Fibroblast of villous mesenchyme (primary cell): ENCODE results near the gene FRMD4A. TPM values are rescaled to one million over a fixed set of nuclear protein-coding genes. Genes with fewer than 3 reads are reported as not detected.

Experiments
- DNase-seq: peaks from one replicate; pipeline ENCODE4 v3.0.0-alpha.2; 2010; ENCODE audit warnings: low read depth
- H3K4me3 ChIP-seq: 2 replicates; pipeline ENCODE4 v1.5.1; 2011; ENCODE audit warnings: low read depth, mild to moderate bottlenecking, low read length
- total RNA-seq: library from RNA; depleted of rRNA; stranded (reverse); fragments of >200 nt; gene quantifications from 2 replicates; pipeline ENCODE4 v1.2.3, GENCODE V29; 2012
- TF ChIP-seq, protein P1 (sequence below): IDR thresholded peaks from 2 replicates; pipeline ENCODE4 v1.5.1; 2012; ENCODE audit warnings: low read depth, mild to moderate bottlenecking, low read length; ENCODE audit not compliant: insufficient read depth

Gene FRMD4A
- total RNA-seq, 1 donor: 40.2 TPM

DNA sequence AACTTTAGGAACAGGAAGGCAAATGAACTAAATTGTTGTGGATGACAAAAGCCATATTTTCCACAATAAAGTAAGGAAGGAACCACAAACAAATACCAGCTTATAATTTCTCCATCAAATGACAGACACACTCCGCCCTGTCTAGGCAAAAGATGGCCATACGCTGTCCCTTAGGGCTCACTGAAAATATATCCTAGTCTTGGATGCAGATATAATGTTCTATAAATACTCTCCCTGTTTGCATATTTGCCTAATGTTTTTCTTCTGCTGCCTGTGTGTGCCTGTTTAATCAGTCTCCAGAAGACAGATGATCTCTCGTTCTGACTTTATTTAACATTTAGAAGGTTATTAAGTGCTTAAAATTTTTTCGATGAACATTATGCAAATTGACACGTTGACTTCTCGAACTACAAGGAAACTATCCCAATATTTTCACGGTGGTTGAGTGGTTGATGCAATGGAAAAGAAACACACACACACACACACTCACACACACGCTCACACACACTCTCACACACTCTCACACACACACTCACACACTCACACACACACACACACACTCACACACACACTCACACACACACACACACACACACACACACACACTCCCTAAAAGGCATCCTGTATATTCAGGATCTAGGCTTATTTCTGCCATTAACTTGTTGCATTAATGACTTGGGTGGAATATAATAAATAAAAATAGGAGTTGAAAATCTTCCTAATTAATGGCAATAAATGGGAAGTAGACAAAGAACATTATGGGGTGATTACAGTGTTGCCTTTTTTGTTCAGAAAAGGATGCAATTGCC, 446.9 kb downstream of the FRMD4A start:
- peak; percentile 24 for DNase-seq
- H3K4me3 ChIP-seq: no peak overlapping the region
- TF ChIP-seq, protein P1, sequence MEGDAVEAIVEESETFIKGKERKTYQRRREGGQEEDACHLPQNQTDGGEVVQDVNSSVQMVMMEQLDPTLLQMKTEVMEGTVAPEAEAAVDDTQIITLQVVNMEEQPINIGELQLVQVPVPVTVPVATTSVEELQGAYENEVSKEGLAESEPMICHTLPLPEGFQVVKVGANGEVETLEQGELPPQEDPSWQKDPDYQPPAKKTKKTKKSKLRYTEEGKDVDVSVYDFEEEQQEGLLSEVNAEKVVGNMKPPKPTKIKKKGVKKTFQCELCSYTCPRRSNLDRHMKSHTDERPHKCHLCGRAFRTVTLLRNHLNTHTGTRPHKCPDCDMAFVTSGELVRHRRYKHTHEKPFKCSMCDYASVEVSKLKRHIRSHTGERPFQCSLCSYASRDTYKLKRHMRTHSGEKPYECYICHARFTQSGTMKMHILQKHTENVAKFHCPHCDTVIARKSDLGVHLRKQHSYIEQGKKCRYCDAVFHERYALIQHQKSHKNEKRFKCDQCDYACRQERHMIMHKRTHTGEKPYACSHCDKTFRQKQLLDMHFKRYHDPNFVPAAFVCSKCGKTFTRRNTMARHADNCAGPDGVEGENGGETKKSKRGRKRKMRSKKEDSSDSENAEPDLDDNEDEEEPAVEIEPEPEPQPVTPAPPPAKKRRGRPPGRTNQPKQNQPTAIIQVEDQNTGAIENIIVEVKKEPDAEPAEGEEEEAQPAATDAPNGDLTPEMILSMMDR: no peak

DNA sequence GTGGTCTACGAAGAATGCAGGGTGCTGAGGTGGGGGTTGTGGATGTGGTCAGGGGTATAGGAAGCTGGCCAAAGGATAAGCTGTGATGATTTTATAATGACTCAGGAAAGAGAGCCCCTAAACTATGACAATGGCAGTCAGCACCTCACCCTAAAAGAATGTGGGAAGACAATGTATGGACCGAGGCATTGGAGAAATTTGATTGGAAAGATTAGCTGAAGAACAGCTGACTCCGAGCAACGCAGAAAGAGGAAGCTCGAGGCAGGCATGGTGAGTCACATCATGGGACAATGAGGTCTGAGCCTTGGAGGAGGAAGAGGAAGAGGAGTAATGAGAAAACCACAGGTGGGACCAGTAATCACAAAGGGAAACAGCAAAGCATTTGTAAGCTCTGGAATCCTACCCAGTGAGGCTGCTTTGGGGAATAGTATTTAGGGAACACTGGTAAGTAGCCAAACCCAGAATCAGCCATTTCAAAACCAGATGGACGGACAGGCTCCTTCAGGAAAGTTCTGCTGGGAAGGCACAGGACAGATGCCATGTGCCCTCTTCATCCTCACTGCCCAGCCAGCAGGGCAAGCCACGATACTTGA, 448.5 kb downstream of the FRMD4A start:
- TF ChIP-seq, protein P1: no peak
- DNase-seq: peak; percentile 81
- H3K4me3 ChIP-seq: no peak overlapping the region

DNA sequence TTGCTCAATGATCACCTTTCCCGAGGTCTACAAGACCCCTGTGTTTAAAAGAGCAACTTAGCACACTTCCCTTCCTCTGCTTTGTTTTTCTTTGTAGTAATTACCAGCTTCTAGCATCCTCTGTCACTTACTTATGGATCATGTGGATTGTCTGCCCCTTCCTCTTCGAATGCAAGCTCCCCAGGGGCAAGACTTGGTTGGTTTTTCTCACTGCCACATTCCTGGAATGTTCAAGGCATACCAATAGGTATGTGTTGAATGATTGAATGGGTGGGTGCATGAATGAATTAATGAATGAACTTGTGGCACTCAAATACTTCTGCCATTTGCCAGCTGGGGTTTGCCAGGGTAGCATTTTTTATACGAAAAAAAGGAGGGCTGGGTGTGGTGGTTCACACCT, 450.0 kb downstream of the FRMD4A start:
- no peak overlapping the region for H3K4me3 ChIP-seq

DNA sequence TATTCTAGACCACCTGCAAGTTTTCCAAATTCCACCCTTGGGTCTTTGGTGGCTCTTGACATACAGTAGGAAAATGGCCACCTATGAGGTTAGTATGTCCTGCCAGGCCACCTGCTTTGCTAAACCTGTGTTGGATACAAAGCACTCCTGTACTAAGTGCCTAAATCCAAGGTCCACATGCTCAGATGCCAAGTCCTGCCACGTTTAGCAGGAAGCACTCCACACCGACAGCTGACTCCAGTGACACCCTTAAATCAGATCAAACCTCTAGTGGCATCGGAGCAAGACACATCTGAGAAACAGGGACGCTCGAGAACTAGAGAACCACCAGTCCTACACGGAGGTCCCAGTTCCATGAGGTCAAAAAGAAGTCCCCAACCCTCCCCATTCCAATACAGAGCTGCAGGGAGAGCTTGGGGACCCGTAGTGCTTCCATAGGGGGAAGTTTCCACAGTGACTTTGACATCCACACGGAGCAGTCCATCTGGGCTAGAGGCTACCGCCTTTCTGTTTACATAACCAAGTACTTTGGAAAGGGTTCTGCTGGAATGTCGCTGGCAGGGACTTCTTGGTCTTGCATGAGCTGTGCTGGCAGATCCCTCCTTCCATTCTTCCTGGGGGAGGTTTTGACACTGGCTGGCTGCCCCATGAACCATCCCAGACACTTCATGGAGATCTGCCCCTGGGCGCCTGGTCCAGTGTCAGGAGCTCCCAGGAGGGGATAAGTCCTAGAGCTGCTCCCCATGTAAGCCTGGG, 453.4 kb downstream of the FRMD4A start:
- TF ChIP-seq, protein P1: no peak
- DNase-seq: no peak
- H3K4me3 ChIP-seq: no peak overlapping the region

More for the DNA sequence above, 450.0 kb downstream of the FRMD4A start:
- no peak for DNase-seq
- TF ChIP-seq, protein P1: no peak

DNA sequence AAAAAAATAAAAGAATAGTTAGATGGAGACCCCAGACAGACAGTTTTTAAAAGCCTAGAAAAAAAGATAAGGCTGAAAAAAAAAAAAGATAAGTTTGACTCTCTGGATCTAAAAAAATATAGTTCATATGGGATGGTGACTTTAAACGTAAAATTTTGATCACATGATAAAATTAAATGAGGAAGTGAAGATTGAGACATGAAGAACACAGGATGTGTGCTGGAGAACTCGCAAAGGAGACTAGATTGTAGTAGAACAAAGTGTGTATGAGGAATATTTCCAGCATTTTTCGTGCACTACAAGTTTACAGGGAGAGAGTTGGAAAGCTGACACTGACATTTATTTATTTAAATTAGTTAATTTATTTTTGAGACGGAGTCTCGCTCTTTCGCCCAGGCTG, 457.5 kb downstream of the FRMD4A start:
- no peak for DNase-seq
- TF ChIP-seq, protein P1: no peak
- H3K4me3 ChIP-seq: no peak overlapping the region

DNA sequence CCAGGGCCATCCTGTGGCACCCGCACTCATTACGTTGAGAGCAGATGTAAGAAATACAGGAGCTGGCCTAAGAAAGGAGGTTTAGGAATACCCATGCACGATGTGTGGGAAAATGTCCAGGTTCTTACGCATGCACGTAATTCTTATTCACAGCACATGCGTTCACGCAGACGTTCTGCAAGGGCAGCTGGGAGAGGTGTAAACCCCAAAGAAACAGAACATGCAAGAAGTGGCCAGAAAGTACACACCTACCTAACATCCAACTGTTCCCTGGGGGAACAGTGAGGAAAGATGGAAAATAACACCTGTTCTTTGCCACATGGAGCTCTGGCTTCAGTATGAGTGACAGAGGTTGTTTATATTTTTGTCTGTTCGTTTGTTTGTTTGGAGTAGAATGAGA, 458.3 kb downstream of the FRMD4A start:
- H3K4me3 ChIP-seq: no peak overlapping the region
- DNase-seq: no peak

More for the DNA sequence above, 458.3 kb downstream of the FRMD4A start:
- TF ChIP-seq, protein P1: no peak
